ENCODE data around the gene NTSR2.

NTSR2 gene

GRCh38 chr2:11669454-11670291, at the start of gene NTSR2:
Gene NTSR2 (minus strand): TSS chr2:11670195. CDS start chr2:11670129, 66 bp downstream.
- no peak for TF ChIP-seq CTCF (IDR thresholded peaks at IDR 0.05; ENCODE audit: insufficient read depth, low read length, missing control alignments)
- DNase-seq (ENCODE audit: low read depth, low spot score), result no peak
- H3K4me3 ChIP-seq (ENCODE audit: low read depth, low read length), result no peak within 1 kb of the TSS
- CTCF ChIA-PET, result interaction anchor here (1.0 to 3.8 kb wide), 3 partner anchors 12 to 24 kb away, joined by 3 to 23 read pairs (median 6); no protein-coding TSS in a partner anchor
- POLR2A ChIA-PET, result no interaction called here

- CTCF ChIA-PET, result interaction anchor here (0.9 to 1.6 kb wide), 5 partner anchors 16 to 65 kb away, joined by 3 to 7 read pairs (median 4); no protein-coding TSS in a partner anchor
- TF ChIP-seq CTCF (IDR thresholded peaks at IDR 0.05; ENCODE audit: insufficient read depth, low read length, missing control alignments), result no peak
- H3K4me3 ChIP-seq (ENCODE audit: low read depth, low read length), result no peak overlapping the region
- POLR2A ChIA-PET, result interaction anchor here (0.6 kb wide), 1 partner anchor 409 kb away, joined by 3 read pairs; no protein-coding TSS in a partner anchor
- DNase-seq (ENCODE audit: low read depth, low spot score), result no peak
Observed at GRCh38 chr2:11719230-11719977, 49.4 kb upstream of the NTSR2 start.

- no peak for TF ChIP-seq CTCF (IDR thresholded peaks at IDR 0.05; ENCODE audit: insufficient read depth, low read length, missing control alignments)
- no peak overlapping the region for H3K4me3 ChIP-seq (ENCODE audit: low read depth, low read length)
- ChIA-PET POLR2A (no interaction called here), CTCF (interaction anchor here (1.2 to 1.6 kb wide), 3 partner anchors 17 to 66 kb away, joined by 4 to 7 read pairs (median 4); no protein-coding TSS in a partner anchor)
- no peak for DNase-seq (ENCODE audit: low read depth, low spot score)
Observed at GRCh38 chr2:11718606-11719005, 48.6 kb upstream of the NTSR2 start.

GRCh38 chr2:11717623-11718022, 47.6 kb upstream of the NTSR2 start:
- no peak overlapping the region for H3K4me3 ChIP-seq (ENCODE audit: low read depth, low read length)
- CTCF ChIA-PET, result interaction anchor here (1.2 to 1.5 kb wide), 2 partner anchors 25 kb away, joined by 4 to 7 read pairs; no protein-coding TSS in a partner anchor
- POLR2A ChIA-PET, result no interaction called here
- TF ChIP-seq CTCF (IDR thresholded peaks at IDR 0.05; ENCODE audit: insufficient read depth, low read length, missing control alignments), result no peak
- no peak for DNase-seq (ENCODE audit: low read depth, low spot score)

GRCh38 chr2:11716689-11717321, 46.8 kb upstream of the NTSR2 start:
- no peak for DNase-seq (ENCODE audit: low read depth, low spot score)
- TF ChIP-seq CTCF (IDR thresholded peaks at IDR 0.05; ENCODE audit: insufficient read depth, low read length, missing control alignments), result no peak
- ChIA-PET POLR2A (no interaction called here), CTCF (interaction anchor here (1.2 kb wide), 1 partner anchor 24 kb away, joined by 4 read pairs; no protein-coding TSS in a partner anchor)
- no peak overlapping the region for H3K4me3 ChIP-seq (ENCODE audit: low read depth, low read length)

Measured in AG04449 (cell line).